Stimulated activated CD8-positive, alpha-beta memory T cell treated with anti-CD3 and anti-CD28 coated beads, Interleukin-15, amount 100 ng/mL, for 4 hours (primary cell): Measurements from ENCODE around the gene MUL1.

Experiments used
- DNase-seq, 2 donors: peaks; one replicate each; pipeline ENCODE4 v3.0.0-alpha.2; 2020; ENCODE audit warnings: low read depth in 2 of 2

Gene MUL1

GRCh38 chr1:20485527-20486456, 22.2 kb downstream of the MUL1 start, which contains the start of gene CAMK2N1:
Gene CAMK2N1 (minus strand): TSS chr1:20486210. CDS start chr1:20485379, 831 bp downstream.
- DNase-seq: peak; percentile 25 to 50

- no peak for DNase-seq
Measured at GRCh38 chr1:20484519-20485462, 23.2 kb downstream of the MUL1 start.

DNA sequence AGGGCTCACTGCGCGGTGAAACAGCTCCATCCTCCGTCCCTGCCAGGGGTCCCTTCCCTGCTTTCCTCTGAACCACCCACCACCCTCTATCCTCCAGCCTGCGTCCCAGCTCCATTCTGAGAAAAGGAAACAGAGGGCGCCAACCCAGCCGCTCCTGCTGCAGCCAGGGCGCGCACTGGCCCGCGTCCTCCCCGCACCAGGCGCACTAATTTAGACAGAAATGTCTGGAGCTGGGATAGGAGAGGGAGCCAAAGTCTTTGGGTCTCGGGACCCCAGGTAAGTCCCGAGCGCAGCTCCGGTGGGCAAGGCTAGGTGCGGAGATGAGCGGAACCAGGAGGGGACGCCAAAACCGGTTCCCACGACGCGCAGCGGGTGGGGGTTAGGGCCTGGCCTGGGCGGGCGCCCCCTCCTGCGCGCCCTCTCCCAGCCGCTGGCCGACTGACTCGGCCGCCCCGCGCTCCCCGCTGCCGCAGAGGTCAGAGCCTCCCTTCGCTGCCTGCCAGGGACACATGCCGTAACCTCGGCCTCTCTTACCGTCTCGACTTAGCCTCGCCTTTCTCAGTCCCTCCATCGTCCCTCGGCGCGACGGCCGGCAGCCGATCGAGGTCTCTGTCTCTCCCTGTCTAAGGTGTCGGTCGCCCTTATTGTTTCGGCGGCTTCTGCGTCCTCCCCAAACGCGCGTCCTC, 24.0 kb downstream of the MUL1 start:
- no peak for DNase-seq

GRCh38 chr1:20483098-20483832, 24.7 kb downstream of the MUL1 start:
- DNase-seq: no peak

DNA sequence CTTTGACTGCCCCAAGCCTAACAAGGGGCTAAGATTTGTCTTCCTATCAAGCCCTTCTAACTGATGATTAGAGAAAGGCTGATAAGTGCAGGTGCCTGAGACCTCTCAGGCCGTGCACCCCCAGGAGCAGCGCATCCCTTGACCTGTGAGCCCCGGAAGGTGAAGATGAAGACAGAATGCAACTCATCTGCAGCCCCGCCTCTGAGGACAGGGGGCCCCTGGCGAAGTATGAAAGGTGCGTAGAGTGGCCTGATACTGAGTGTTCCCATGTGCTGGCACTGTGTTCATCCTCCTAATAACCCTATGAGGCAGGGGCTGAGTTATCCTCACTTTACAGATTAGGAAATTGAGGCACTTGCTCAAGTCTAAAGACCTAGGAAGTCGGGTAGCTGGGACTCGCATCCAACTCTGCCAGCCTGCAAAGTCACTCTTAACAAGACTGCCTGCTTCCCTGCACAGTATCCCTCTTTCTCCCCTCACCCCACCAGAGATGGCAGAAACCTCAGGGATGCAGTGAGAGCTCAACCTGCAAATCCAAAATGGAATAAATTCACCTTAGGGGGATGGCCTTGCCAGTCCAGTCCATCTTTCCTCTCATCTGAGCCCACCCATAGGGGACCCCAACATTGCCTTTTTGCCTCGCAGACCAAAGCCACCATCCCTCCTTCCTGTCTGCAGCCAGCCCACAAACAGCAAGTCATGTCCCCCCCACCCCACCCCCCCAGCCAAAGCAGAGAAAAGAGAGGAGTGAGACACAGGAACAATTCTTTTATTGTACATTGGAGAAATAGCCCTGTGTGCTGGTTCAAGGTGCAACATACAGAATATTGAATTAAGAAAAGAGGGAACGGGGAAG, 26.1 kb downstream of the MUL1 start:
- no peak for DNase-seq

DNA sequence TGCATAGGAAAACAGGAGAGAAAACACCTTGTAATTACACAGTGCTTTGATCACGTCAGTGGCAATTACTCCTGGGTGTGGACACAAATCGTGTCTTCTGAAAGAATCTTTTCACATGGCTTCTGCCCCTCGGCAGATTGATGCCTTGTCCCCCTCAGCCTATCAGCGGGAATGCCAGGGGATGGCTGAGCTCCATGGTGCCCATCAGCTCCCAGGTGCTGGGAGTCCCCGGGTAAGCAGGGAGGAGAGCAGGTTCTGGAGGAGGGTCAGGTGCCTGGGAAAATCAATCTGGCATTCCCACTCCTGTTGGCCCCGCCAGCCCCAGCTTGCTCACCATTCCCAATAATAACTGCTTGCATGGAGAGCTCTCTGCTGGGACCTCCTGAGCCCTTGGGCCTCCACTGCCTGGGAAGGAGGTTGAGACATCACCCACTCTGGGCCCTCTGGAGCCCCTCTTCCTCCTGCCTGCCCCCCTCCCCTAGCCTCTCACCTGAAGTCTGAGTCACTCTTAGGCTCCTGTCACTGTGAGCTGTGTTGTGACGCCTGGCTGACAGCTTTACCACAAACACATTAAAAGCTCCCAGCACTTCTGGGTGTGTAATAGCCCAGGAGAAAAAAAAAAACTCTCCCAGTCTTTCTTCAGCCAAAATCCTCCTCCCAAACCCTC, 26.9 kb downstream of the MUL1 start:
- DNase-seq: no peak

DNA sequence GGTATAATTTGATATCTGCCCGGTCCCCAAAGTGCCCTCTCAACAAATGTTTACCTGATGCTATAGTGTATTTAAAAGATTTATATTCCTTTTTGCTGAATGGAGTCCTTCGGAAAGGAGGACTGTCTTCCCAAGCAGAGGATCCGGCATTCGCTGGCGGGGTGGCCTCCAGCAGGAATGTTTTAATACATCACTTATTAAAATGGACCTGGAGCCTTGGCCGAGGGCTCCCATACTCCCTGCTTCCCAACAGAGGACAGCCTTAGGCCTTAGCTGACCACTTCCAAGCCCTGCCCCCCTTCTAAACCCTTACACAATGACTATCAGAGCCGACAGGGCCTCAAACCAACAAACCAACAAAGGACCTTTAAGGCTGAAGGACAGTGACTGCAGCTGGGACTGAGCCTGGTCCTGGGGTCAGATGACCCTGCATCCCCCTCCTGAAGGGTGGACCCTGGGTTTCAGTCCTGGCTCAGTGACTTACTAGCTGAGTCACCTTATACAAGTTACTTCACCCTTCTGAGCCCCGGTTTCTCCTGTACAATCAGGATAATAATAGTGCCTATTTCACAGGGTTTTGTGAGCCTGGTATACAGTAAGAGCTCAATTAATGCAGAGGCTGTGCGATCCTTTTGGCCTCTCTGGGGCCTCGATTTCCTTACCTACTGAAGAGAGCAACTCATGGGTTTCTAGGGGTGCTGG, 27.6 kb downstream of the MUL1 start:
- no peak for DNase-seq

- DNase-seq: no peak
Measured at GRCh38 chr1:20479840-20480239, 28.1 kb downstream of the MUL1 start.

GRCh38 chr1:20478057-20478635, 29.8 kb downstream of the MUL1 start:
- no peak for DNase-seq

DNA sequence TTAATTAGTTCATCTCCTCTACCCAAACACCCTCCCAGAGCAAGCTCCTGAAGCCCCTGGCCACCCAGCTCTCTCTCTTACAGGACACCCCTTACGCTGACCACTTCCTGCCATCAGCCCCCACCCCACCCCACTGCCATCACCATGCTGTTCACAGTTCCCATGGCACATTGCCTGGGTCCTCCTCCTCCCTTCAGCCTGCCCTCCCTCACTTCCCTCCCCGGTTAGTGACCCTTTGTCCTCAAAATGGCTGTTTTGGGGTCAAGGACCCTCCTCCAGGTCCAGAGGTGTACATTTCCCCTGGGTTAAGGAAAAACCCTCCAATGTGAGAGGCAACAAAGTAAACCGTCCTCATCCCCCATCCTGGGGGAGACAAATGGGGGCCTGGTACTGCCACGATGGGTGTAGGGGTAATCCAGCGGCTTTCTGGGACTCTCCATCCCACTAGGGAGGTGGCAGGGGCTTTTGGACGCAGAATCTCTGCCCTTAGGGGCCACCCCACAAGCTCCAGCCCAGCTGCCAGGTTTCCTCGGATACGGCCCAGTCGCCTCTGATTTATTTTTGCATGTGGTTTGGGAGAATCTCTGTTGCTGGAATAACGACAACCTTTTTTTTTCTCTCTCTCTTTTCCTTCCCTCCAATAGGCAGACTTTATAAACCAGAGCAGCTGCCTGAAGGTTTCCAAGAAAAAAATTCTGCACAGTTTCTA, 30.4 kb downstream of the MUL1 start:
- DNase-seq: no peak

- no peak for DNase-seq
Measured at GRCh38 chr1:20476265-20477038, 31.5 kb downstream of the MUL1 start.

DNA sequence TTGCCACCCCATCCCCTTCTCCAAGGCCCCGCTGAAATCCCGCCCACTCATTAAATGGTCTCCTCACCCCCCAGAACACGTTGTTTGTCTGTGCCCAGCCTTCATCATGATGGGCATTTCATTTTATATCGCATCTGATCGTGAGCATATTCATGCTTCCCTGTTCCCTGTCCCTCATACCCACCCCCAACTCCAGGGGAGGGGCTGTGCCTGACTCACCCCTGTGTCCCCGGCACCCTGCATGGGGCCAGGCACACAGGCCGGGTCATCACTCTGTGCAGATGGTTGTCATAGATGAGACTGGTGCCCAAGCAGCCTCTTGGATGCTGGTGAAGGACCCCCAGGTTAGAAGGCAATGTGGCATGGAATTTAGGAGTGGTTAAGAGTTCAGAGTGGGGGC, 33.0 kb downstream of the MUL1 start:
- no peak for DNase-seq

DNA sequence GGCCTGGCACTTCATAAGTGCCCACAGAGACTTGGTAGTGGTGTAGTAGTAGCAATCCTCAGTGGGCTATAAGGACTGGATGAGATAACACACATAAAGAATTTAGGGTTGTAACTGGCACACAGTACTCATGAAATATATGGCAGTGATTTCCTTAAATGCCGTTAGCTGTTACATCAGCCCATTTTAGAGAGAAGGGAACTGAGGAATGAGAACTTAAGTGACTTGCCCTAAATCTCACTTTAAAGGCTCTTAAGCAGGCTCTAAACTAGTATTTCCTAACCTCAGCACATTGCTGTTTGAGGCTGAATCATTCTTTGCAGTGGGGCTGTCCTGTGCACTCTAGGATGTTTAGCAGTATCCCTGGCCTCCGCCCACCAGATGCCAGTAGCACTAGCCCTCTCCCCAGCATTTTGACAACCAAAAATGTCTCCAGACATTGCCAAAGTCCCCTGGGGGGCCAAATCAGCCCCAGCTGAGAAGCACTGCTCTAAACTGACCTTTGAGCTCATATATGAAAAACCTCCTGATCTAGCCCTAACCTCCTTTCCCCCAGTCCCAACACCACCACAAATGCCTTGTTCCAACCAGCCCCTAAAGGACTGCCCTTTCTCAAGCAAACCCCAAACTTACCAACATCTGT, 33.5 kb downstream of the MUL1 start:
- no peak for DNase-seq

DNA sequence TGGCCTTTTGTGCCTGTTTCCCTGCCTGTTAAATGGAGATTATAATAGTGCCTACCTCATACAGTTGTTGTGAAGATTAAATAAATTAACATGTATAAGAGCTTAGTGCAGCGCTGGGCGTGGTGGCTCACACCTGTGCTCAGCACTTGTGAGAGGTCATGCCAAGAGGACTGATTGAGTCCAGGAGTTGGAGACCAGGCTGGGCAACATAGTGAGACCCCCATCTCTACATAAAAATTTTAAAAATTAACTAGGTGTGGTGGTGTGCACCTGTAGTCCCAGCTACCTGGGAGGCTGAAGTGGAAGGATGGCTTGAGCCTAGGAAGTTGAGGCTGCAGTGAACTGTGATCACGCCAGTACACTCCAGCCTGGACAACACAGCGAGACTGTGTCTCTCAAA, 34.1 kb downstream of the MUL1 start:
- DNase-seq: no peak

DNA sequence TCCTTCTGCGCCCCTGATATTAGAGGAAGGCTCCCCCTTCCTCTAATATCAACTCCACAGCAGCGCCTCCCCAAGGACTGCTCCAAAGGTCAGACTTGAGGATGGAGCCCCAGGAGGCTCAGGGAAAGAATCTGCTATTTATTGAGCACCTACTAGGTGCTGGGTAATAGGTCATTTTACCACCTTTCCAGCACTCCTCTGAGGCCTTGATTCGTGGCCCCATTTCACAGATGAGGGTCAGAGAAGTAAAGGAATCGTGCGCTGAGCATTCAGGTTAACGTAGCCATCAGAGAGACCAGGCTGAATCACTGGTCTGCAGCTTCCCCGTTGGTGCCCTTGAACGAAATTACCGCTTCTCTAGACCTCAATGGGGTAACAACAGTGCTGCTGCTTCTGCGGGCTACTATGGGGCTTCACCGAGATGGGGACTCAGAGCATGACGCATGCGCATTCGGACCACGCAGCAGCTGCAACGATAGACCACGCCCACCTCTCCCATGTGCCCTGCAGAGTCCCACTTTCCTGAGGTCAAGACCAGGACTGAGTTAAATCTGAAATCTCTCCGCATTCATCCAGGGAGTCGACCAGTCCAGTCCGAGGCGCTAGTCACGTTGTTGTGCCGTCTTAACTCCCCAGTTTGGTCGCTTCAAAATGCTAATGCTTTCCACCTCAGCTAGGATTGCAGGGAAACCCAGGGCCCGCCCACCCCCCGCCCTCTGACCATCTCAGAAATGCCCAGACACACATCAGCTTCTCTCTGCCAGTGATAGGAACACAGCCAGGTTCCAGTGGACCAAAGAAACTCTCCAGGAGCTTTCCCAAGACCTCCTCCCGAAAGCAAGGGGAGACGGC, 34.9 kb downstream of the MUL1 start:
- DNase-seq: no peak

- DNase-seq: no peak
Measured at GRCh38 chr1:20472121-20472520, 35.8 kb downstream of the MUL1 start.
